ENCODE data around the gene NR5A2.

The NR5A2 gene

GRCh38 chr1:200036619-200037270 is 9.2 kb downstream of the NR5A2 start:
- DNase-seq, result no peak

DNA sequence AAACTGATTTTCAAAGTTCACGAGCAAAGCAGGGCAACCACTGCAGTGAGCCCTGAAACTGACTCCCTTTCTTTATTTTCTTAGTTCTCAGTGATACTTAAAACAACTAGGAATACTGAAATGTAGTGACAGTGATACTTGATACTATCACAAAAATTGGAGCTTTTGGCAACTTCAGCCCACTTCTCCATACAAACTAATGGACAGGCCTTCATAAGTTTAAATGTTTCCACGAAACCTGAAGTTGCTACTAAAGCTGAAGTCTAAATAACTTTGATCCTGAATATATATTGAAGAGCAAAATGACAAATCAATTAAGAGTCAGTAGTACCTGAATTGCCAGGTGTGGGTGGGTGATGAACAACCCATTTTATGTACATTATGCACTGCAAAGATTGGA is 10.0 kb downstream of the NR5A2 start:
- no peak for DNase-seq

GRCh38 chr1:200037904-200038303 is 10.4 kb downstream of the NR5A2 start:
- DNase-seq, result no peak

- no peak for DNase-seq
These were observed 10.9 kb downstream of the NR5A2 start for GRCh38 chr1:200038325-200038980.

DNA sequence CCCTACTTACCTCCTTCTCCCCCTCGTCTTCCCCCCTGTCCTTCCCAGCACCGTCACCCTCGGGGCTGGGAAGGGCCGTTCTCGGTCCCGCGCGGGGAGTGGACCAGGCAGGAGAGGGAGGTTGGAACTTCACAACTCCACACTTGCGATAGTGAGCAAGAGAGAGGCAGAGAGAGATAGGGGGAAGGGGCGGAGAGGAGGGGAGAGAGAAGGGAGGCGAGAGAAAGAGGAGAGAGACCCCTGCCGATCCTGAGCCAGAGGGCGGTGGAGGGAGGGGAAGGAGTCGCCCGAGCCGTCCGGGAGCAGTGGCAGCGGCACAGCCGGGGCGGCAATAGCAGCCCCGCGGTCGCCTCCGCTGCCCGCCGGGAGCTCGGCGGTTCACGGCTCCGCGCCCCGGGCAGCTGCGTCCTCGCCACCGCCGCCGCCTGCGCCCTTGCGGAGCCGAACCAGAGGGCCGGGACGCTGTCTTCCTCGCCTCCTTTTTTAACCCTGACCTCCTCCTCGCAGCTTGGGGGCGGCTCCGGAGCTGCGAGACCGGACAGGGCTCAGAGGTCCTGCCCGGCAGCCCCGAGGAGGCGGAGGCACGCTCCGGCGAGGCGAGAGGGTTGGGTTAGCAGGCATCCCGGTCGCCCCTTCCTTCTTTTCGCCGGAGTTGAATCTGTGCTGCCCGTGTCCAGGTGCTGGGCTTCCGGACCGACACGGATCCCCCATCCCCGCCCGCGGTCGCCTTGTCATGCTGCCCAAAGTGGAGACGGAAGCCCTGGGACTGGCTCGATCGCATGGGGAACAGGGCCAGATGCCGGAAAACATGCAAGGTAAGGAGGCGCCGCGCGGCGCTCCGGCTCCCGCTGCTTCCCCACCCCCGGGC is 11.7 kb downstream of the NR5A2 start:
- DNase-seq, result peak; percentile 32

- no peak for DNase-seq
These were observed 12.5 kb downstream of the NR5A2 start for GRCh38 chr1:200039849-200040474.

DNA sequence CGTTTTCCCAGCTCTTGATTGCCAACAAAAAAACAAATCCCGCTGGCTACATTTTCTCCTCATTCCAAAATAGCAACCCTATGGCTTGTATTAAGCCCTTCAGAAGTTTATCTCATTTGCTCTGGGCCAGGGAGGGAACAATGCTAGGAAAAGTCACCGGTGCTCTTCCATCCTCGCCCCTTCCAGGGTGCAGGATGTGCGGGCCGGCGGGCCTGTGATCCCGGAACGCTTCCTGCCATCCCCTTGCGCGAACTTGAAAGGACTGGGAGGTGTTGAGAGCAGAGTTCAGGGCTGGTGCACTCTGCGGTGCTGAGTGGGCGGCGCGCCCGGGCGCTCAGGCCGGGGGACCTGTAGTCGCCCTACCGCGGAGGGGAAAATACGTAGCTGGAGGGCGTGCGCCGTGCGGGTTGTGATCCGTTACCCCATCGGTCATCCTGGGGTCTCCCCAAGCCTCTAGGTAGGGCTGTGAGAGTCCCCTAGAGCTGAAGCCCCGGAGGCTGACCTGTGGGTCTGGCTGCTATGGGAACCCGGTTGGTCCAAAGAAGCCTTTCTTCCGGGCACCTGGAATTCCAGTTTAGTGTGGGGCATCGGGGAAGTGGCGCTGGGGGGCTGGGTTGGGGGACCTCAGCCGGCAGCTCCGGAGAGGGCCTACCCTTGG is 13.1 kb downstream of the NR5A2 start:
- DNase-seq, result no peak

- no peak for DNase-seq
These were observed 14.0 kb downstream of the NR5A2 start for GRCh38 chr1:200041337-200042118.

DNA sequence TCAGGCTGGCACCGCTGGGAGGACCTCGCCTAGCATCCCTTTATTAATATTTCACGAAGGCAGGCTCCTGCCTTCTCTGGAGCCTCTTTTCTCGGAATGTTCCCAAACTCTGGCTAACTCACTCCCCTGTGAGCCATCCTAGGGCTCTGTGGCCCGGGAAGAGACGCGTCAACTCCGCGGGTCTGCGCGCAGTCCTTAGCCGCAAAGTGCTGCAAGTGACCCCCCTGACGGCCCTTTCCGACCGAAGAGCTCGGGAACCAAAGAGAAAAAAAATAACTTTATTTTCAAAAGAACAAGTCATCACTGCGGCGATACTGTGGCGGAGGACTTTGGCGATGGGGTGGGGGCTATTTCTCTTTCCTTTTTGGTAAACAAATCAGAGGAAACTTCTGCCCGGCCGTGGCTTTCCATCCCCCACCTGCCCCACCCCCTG is 14.6 kb downstream of the NR5A2 start:
- no peak for DNase-seq

DNA sequence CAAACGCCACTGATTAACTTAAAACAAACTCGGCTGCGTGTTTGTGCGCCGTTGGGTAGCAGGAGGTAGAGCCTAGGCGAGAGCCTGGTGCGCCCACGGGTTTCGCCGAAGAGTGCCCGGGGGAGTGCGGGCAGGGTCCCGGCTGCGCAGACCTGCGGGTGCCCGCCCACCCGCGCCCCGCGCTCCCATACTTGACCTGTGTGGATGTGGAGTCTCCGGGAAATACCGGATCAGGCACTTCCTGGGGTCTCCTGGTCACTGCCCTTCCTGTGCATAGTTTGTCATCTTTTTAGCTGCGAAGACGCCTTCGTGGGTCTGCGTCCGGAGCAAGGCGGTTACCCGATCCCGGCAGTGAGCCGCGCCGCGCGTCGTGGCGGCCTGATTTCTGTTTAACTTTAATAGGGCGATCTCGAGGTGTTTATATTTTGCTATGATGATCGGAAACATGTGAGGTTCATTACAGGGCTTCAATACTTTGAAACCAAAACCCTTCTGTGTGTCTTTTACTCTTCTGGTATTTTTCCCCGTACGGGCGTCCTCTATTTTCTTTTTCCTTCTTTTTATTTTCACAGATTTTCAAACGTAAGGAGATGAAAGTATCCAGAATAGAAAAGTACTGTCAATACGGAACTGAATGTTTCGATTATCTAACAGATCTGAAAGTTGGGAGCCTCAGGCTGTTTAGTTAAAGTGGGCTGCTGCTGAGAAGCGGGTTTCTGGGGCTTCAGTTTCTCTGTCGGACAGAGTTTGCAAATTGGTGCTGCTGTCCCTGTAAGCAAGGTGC is 15.2 kb downstream of the NR5A2 start:
- DNase-seq, result no peak

- no peak for DNase-seq
These were observed 15.8 kb downstream of the NR5A2 start for GRCh38 chr1:200043336-200043668.

DNA sequence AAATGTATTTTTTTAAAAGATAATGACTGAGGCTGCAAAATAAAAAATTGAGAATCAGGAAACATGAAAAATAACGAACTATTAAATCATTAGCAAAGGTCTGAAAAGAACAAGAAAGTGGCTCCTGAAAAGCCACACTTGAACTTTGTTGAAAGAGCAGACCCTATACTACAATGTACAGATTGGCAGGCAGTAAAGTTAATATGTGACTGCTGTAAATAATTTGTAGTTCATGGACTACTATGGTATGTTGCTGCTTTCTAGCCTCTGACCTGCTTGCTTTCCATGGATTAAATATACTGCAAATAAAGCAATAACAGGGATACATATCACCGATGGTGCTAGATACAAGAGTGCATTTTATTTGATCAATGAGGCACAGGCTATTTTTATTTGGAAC is 18.6 kb downstream of the NR5A2 start:
- DNase-seq, result no peak

- no peak for DNase-seq
These were observed 20.7 kb downstream of the NR5A2 start for GRCh38 chr1:200048244-200048643.

- DNase-seq, result no peak
These were observed 22.3 kb downstream of the NR5A2 start for GRCh38 chr1:200049810-200050209.

DNA sequence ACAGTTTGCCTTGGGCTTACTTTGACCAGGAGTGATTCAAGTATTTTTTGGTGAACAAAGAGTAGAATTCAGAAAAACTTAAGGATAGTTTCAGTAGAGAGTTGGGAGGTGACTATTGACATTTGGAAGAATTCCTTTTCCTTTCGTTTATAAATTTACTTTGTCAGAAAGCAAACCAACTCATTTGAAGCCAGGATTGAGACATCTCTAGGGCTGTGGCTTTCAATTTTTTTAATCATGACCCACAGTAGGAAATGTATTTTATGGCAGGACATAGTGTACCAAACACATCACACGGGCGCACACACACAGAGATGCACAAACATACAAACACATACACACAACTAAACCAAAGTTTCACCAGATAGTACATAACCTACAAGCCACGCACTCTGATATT is 24.1 kb downstream of the NR5A2 start:
- no peak for DNase-seq

GRCh38 chr1:200053091-200053490 is 25.6 kb downstream of the NR5A2 start:
- DNase-seq, result no peak

DNA sequence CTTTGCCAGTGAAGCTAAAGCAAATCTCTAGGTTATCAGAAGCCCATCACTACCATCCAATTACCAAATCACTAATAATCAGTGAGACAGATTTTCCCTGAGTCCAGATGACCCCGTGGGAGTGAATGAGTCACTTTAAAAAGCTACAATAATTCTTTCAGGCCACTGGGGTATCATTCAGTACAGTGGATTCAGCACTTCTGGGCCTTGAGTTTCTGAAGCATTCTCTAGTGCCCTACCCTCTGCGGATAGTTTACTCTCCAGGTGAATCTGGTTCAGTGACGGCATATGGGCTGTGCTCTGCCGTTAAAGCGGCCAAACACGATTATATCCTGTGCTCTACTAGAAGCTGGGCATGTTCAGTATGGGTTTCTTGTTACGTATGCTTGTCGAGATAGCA is 26.1 kb downstream of the NR5A2 start:
- DNase-seq, result no peak

DNA sequence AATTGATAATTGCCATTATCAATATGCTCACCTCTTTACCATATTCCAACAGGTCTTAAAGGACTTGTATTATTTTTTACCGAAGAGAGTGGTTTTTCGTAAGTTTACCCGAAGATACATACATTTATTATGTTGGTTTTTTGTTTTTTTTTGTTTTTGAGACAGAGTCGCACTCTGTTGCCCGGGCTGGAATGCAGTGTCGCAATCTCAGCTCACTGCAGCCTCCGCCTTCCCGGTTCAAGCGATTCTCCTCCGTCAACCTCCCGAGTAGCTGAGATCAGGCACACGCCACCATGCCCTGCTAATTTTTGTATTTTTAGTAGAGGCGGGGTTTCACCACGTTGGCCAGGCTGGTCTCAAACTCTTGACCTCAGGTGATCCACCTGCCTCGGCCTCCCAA is 30.8 kb downstream of the NR5A2 start:
- no peak for DNase-seq

DNA sequence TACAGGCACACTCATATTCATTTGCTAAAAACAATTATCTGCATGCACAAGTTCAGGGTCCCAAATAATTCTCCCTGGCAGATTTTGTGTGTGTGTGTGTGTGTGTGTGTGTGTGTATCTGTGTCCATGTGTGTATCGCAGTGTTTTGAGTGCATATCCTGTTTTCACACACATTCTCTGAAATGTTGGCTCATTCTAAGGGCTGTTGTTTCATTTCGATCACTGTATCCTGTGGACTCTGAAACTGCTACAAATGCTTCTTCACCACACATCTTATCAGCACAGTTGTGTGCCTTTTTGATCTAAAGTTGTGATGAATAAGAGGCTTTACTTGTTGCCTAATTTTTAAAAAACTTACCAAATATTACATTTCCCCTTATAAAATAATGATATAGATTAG is 34.6 kb downstream of the NR5A2 start:
- no peak for DNase-seq

- DNase-seq, result no peak
These were observed 45.3 kb downstream of the NR5A2 start for GRCh38 chr1:200072636-200073285.

- DNase-seq, result no peak
These were observed 45.8 kb downstream of the NR5A2 start for GRCh38 chr1:200073286-200073637.
